Measurements from ENCODE around the gene SLC7A4.
A peak's percentile ranks its signal among the peaks of the same experiment; 100 is the strongest.
"Not testable (repeated sequence)": the region's sequence is repeated elsewhere in the genome, so short reads cannot be mapped to it uniquely, and the experiment has no call there.

SLC7A4 gene

DNA sequence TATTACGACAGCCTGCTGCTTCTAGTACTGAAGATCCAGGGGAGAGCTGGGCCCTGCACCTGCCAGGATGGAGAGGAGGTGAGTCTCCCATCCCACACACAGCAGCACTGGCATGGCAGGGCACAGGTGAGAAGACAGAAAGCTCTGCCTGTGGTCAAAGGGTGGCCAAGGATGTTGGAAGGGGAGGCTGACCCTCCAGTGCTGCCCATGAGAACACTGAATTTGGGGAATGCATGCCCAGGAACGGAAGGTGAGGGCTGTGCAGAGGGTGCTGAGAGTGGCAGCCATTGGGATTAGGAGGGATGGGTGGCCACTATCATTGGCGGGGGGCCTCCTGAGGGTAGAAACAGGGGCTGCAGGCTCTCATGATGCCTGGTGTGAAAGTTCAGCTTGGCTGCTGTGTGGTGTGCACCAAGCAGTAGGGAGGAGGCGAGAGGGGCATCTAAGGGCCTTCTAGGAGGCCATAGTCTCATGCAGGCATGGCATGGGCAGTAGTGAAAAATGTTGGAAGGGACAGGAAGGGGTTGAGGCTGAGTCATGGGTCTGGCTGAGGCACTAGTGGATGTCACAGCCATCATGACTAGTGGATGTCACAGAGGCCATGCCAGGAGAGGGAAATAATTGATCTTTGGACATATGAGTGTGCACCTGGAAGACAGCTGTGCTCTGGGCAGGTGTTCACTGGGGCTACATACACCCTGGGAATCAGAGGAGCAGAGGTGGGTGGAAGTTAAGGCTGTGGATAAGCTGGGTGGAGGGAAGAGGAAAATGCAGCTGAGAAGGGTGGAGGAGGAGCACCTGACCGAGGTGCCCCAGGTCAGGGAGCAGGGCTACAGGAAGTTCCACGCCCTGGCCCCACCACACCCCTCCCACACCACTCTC, 10.9 kb upstream of the SLC7A4 start:
- no peak for DNase-seq

DNA sequence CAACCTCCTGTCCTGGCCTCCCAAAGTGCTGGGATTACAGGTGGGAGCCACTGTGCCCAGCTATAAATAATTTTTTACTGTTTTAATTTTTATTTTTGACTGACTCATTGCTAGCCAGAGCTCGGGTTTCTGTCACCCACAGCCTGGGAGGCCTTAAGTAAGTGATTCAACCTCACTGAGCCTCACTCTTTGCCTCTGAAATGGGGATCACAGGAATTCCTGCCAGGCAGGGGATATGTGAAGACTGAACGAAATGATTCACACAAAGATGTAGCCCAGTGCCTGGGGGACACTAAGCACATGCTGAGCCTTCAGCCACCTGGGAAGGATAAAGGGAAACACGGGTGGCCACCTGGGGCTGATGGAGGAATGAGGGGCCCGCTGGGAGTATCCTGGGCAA, 9.6 kb upstream of the SLC7A4 start:
- DNase-seq: peak; percentile 75

DNA sequence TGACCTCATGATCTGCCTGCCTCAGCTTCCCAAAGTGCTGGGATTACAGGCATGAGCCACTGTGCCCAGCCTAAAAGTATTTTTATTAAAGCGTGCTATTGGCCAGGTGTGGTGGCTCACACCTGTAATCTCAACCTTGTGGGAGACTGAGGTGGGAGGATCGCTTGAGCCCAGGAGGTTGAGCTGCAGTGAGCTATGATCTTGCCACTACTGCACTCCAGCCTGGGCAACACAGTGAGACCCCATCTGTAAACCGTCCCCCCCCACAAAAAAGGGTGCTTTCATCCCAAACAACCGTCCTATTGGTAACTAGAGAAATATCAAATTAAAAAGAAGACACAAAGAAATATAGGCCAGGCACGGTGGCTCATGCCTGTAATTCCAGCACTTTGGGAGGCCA, 6.8 kb upstream of the SLC7A4 start:
- not testable (repeated sequence) for DNase-seq

DNA sequence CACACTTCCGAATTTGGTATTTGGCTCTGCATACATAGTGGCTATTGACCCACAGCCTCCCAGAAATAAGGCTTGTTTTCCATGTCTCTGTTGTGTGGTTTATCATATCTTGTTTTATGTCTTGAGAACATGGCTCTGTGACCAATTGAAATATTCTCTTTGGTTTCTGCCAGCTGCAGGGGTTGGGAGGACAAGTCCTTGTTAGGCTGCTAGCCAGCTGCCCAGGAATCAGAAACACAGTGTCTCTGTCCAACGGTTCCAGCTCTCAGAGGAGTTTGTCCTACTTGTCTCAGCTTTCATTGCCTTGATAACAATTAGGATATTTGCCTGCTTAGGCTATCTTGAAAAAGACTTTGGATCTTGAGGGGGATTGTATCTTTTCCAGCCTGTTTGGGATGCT, 6.0 kb upstream of the SLC7A4 start:
- no peak for DNase-seq

DNA sequence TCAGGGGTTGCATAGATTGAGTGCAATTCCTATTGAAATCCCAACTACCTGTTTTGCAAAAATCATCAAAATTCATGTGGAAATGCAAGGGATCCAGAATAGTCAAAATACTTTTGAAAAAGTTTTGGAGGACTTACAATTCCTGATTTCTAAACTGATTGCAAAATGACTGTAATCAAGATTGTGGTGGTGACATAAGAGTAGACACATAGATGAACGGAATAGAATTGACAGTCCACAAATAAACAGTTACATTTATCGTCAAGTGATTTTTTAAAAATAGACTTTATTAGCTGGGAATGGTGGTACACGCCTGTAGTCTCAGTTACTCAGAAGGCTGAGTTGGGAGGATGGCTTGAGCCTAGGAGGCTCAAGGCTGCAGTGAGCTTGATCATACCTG, 2.6 kb upstream of the SLC7A4 start:
- no peak for DNase-seq

DNA sequence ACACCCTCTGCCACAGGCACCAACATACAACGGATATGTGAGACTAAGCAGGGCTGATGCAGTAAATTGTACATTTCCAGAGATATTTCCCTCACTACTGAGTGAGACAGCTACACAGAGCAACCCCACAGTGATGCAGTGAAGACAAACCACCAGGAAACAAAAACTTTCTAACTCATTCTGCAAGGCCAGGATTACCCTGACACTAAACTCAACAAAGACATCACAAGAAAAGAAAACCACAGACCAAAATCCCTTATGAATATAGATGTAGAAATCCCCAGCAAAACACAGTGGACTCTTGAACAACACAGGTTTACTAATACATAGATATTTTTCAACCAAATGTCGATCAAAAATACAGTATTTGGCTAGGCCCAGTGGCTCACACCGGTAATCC, 1.5 kb upstream of the SLC7A4 start:
- DNase-seq: no peak

DNA sequence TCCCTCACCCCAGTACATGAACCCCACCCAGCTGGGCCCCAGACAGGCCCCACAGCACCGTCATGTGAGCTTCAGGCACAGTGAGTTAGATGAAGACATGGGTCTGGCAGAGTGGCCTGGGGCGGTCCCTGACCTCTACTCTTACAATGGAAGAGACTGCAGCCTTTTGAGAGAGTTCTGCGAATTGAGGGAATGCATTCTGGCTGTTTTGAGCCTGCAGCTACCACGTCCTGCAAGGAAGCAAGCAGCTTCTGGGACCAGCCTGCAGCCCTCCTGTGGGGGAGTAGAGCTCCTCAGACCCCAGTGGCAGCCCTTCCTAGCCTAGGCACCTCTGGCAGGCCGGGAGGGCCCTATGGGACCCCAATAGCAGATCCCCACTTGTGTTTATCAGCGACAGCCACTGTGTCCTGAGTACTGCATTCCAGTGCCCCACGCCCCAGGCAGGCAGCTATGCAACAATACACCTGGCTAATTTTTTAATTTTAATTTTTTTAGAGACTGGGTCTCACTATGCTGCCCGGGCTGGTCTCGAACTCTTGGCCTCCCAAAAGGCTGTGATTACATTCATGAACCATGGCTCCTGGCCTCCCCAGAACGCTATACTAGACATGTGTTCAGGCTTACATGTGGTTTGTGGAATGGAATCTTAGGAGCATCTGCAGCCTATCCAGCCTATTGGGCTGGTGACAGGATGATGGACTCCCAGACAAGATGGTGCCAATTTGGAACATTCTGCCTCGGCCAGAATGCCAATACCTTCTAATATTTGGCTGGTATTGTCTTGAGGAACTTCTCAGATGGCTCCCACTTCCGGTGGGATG, 717 bp upstream of the SLC7A4 start:
- DNase-seq: no peak

DNA sequence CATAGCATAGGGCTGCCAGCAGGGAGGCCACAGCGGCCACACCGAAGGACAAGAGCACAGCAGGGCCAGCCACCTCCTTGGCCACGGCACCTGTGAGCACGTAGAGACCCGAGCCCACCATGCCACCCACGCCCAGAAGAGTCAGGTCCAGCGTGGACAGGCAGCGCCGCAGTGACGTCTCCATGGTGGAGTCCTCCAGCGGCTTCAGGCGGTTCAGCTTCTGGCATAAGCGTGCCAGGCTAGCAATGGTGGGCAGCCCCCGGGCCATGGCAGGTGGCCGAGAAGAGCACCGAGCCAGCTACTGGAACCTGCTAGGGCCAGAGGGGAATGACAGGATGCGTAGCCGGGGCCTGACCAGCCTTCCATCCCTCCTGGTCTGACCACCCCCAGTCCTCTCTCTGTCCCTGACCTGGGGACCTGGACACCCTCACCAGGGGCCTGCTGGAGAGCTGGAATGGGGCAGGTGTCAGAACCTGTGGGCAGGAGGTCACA, 770 bp downstream of the SLC7A4 start:
- DNase-seq: no peak

DNA sequence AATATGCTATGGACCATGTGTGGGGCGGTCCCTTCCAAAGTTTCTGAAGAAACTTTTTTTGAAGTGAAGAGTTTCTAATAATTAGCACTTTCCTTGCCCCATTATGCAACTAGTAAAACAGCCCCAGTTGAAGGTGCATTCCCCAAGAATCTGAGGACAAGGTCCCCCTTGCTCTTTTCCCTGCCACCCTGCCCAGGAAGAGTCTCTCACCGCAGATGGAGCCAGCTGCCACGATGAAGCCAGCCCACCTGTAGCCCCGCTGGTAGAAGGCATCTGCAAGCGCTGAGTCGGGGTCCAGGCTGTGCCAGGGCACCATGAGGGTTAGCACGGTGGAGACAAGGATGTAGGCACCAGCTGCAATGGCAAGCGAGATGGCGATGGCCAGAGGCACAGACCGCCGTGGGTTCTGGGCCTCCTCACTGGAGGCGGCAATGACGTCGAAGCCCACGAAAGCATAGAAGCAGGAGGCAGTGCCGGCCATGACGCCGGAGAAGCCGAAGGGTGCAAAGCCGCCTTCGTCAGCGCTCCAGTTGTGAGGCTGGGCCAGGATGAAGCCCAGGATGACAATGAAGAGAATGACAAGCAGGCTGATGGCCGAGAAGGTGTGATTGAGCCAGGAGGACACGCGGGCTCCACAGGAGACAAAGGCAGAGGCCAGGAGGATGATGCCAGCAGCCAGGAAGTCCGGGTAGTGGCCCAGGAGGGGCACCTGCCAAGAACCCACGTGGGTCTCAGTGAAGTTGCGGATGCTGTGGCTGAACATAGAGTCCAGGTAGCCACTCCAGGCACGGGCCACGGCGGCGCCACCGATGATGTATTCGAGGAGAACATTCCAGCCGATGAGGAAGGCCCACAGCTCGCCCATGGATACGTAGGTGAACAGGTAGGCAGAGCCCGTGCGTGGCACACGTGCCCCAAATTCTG, 1.5 kb downstream of the SLC7A4 start:
- DNase-seq: no peak

DNA sequence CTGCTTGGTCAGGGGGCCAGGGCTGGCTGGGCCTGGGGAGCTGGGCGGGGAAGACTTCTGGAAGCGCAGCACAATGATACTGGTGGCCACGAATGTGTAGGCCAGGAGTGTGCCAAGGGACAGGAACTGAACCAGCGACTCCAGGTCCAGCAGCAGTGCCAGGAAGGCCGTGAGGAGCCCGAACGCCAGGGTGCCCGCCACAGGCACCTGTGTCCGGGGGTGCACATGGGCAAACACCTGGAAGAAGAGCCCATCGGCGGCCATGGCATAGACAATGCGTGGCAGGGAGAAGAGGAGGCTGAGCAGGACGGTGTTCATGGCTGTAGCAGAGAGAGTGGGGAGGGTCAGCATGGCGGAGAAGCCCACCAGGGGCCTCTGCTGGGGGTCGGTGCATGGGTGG, 2.3 kb downstream of the SLC7A4 start:
- DNase-seq: no peak

DNA sequence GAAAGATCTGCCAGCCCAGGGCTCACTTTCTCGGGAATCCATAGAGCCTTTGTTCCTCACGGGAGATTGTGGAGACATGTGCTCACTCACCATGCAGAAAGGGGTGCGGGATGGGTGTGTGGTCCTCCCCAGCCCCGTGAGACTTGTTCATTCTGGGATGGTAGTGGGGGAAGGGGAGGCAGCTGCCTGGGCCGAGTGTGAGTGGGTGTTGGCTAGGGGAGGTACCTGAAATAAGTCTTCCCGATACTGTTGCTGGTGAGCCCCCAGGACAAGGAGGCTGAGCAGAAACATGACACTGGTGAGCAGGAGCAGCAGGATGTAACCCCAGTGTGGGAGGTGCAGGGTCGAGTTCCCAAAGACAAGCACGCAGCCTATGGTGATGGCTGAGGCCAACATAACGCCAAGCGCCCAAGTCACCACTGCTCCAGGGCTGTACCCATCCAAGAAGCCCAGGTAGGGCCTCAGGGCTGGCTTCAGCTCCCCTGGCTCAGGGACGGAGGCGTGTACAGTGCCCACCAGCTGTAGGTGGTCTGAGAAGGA, 2.8 kb downstream of the SLC7A4 start:
- DNase-seq: no peak

DNA sequence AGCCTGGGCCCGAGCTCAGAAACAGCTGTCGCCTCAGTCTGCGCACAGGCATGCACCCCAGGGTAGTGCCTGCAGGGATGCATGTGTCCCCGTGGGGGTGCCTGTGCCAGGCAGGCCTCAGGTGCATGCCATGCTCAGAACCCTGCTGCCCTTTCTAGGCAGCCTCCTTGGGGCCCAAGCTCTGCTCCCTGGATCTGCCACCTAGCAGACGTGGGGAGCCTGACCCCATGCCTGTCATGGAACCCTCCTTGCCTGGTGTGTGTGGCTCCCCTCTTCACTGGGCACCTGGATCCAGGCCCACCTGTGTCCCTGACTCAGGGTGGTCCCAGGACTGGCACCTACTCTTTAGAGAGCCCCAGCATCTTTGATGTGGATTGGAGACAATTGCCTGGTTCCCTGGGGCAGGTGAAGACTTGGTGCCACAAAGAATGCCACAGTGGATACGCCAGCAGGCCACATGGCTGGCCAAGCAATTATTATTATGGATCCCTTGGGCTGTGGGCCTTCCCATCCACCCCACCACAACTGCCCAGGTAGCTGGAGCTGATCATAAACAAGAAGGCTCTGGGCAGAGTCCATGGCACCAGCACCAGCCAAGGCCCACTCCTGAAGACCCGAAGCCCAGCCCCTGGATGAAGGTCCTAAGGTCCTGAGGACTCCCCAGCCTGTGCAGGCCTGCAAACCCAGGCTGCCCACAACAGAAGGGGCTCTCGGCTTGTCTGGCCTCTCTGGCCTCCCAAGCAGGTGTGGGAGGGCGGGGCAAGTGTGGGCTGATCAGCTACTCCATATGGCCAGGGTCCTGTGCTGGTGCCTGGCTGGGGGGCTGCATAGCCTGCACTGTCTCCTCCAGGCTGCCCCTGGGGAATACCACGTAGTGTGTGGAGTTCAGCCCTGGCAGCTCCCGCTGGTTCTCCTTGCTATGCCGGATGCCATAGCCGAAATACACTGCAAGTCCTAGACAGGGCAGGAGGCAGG, 3.8 kb downstream of the SLC7A4 start:
- DNase-seq: no peak

DNA sequence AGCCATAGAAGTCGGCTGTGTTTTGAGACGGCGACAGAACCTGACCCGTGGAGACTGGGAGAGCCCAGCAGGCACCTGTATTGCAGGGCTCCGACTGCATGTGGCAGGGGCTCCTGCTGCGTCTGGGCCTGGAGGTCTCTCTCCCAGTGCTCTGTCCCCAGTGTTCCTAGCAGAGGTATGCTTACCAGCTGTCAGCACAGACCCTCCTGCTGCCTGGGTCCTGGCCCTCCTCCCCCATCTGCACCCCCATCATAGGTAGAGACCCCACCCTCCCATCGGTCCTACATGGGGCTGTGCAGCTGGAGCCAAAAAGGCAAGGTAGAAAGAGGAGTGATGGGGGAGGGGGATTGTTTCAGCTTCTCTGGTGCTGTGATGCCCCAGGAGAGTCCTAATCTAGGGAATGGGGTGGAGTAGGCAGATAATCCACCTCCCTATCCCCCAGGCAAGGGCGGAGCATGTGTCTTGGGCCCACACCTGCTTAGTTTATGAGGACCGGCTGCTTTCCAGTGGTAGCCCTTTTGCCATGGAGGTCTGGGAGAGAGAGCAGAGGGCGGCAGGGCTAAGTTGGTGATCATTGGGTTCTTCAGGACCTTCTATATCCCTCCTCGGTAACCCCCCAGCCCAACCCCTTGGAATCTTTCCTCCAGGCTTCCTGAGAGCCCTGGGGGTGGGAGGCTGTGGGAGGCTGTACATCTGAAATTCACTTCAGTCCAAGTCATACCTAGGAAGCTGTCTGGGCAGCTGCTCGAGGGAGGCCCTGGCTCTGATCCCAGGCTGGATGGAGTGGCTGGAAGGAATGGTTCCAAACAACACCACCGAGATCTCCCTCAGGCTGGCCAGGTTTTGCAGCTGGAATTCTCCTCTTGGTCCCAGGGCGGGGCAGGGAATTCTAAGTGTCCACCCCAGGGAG, 5.3 kb downstream of the SLC7A4 start:
- peak; percentile 42 for DNase-seq

DNA sequence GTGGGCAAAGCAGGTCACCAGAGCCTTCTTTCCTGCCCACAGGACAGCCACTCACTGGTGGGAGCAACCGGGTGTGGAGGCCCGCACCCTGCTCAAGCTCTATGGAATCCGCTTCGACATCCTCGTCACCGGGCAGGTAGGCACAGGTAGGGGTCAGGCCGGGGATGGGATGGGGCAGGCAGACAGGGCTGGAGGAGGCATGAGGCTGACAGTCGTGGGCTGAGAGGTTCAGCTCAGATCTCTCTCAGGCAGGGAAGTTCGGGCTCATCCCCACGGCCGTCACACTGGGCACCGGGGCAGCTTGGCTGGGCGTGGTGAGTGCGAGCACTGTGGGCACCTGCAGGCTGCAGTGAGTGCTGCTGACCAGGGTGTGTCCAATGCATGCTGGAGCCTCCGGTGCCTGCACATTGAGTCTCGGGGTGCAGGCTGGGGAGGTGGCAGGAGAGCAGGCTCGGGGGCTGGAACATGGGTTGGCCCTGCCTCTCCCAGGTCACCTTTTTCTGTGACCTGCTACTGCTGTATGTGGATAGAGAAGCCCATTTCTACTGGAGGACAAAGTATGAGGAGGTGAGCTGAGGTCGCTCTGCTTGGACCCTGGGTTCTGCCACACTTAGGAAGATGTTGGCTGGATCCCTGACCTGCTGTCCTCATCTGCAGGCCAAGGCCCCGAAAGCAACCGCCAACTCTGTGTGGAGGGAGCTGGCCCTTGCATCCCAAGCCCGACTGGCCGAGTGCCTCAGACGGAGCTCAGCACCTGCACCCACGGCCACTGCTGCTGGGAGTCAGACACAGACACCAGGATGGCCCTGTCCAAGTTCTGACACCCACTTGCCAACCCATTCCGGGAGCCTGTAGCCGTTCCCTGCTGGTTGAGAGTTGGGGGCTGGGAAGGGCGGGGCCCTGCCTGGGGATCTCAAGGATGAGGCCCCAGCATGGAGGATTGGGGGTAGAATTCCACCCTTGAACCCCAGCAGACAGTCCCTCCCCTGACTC, 6.3 kb downstream of the SLC7A4 start:
- no peak for DNase-seq

DNA sequence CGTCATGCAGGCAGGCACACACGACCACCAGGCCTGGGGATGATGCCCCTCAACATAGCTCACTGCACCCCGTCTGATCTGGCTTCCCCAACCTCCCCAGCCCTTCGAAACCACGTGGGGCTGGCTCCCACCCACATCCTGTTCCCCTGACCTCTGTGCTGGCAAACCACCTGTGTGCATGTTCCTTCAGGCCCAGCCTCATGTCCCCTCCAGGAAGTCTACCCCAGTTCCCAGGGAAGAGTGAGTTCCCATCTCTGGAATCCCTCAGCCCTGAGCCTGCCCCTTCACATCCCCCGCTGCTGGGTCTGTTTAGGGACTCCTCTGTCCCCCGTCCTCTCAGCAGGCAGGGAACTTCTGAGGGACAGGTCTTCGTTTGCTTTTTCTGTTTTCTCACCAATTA, 7.1 kb downstream of the SLC7A4 start:
- DNase-seq: no peak

DNA sequence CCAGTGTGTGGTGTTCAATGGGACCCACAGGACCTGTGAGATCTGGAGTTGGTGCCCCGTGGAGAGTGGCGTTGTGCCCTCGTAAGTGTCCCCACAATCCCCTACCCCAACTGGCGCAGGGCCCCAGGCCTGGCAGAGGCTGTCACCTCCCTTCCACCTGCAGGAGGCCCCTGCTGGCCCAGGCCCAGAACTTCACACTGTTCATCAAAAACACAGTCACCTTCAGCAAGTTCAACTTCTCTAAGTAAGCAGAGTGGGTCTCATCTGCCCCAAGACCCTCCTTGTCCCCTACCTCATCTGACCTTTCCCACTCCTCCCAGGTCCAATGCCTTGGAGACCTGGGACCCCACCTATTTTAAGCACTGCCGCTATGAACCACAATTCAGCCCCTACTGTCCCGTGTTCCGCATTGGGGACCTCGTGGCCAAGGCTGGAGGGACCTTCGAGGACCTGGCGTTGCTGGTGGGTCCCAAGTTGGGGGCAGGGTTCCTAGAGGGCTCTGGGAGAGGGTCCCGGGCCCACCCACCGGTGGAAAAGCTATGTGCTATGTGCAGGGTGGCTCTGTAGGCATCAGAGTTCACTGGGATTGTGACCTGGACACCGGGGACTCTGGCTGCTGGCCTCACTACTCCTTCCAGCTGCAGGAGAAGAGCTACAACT, 9.3 kb downstream of the SLC7A4 start:
- no peak for DNase-seq

DNA sequence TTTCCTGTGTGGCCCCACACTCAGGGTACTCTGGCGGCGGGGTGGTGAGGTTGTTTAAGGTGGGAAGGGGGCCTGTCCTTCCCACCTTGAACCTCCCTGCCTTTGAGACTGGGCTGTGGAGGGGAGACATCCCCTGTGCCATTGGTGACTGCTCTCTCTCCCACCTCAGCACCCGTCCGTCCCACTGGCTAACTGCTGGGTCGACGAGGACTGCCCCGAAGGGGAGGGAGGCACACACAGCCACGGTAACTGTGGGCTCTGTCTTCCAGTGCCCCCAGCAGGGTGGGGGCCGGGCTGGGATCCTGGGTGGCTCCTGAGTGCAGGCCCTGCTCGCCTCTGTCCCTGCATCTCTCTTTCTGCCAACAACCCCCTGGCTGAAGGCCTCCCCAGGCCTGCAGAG, 9.9 kb downstream of the SLC7A4 start:
- DNase-seq: no peak

DNA sequence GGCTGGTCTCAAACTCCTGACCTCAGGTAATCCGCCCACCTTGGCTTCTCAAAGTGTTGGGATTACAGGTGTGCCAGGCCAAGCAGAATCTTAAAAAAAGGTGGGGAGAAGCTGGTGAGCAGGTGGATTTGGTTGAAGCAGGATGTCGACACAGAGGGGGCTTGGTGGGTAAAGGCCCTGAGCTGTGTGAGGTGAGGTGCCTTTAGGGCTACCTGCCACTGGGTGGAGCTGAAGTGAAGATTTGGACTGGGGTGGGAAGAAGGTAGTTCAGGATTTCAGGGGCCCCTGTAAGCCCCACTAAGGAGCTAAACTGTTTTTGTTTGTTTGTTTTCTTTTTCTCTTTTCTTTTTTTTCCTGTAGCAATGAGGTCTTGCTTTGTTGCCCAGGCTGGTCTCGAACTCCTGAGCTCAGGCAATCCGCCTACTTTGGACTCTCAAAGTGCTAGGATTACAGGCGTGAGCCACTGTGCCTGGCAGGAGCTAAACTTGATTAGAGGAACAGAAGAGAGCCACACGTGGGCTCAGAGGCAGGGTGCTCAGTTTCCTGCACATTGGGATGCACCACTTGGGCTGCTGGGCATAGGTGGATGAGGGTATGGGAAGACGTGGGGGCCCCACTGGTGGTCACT, 11.4 kb downstream of the SLC7A4 start:
- no peak for DNase-seq

Measured in fibroblast of skin of right quadriceps (primary cell).